Esophagus muscularis mucosa (tissue), 4 donors: Measurements from ENCODE around the gene ACE. TPM values are rescaled to one million over a fixed set of nuclear protein-coding genes. Genes with fewer than 3 reads are reported as not detected.
"Not testable (repeated sequence)": the region's sequence is repeated elsewhere in the genome, so short reads cannot be mapped to it uniquely, and the experiment has no call there.

Experiments
- DNase-seq: peaks from one replicate; pipeline ENCODE4 v3.0.0-alpha.2; 2017; ENCODE audit errors: extremely low spot score
- H3K27ac ChIP-seq, 4 donors: fragments of 200-600 bp; sonication (generic); replicated peaks in 1 of 4; 1 replicate in 3 of 4; 2 replicates in 1 of 4; pipeline ENCODE4 v1.5.1; 2016 to 2019; ENCODE audit warnings: mild to moderate bottlenecking in 1 of 4
- H3K27me3 ChIP-seq, 4 donors: fragments of 200-600 bp; sonication (generic); one replicate each; pipeline versions ENCODE4 v1.5.1 to v1.6.0; 2016 to 2019
- H3K36me3 ChIP-seq, 4 donors: fragments of 200-600 bp; sonication (generic); one replicate each; pipeline ENCODE4 v1.5.1; 2016 to 2019
- H3K4me1 ChIP-seq, 4 donors: fragments of 200-600 bp; sonication (generic); one replicate each; pipeline ENCODE4 v1.5.1; 2016 to 2019
- H3K4me3 ChIP-seq, 4 donors: fragments of 200-600 bp; sonication (generic); 1 replicate in 2 of 4; 2 replicates in 2 of 4; pipeline ENCODE4 v1.5.1; 2016 to 2019; ENCODE audit warnings: mild to moderate bottlenecking in 4 of 4, moderate library complexity in 1 of 4
- H3K9me3 ChIP-seq, 4 donors: fragments of 200-600 bp; sonication (generic); 1 replicate in 3 of 4; 2 replicates in 1 of 4; pipeline ENCODE4 v1.5.1; 2016 to 2019
- EP300 ChIP-seq: sonication (generic); formaldehyde crosslinking; IDR thresholded peaks from one replicate; pipeline ENCODE4 v1.6.1; 2017; ENCODE audit warnings: antibody characterized with exemption
- POLR2A ChIP-seq: fragments of 450-650 bp; IDR thresholded peaks from one replicate; pipeline ENCODE4 v1.6.1; 2017; ENCODE audit warnings: antibody characterized with exemption, moderate library complexity, mild to moderate bottlenecking, low read depth
- POLR2AphosphoS5 ChIP-seq, 2 donors: sonication (generic); formaldehyde crosslinking; IDR thresholded peaks; one replicate each; pipeline ENCODE4 v1.6.1; 2017; ENCODE audit warnings: antibody characterized with exemption in 2 of 2
- WGBS: methylation state at CpG from one replicate; pipeline ENCODE4 v1.1.5; 2018; 5-methylcytosine and 5-hydroxymethylcytosine counted together
- intact Hi-C: fragments of 100-400 bp; cut with DNase I; formaldehyde crosslinking; loops from one replicate; pipeline ENCODE4 v1.15.1; 2023
- total RNA-seq, 4 donors: library from RNA; depleted of rRNA; stranded (reverse); fragments of >200 nt; gene quantifications; one replicate each; pipeline versions ENCODE4 v1.1.0 to v1.2.1, GENCODE V29; 2016
- TF ChIP-seq, protein P1 (sequence below), 3 experiments: fragments of 200-600 bp in 2 of 3; fragments of 450-650 bp in 1 of 3; sonication (generic) in 2 of 3; IDR thresholded peaks; one replicate each; pipeline ENCODE4 v1.5.1; 2017 to 2019; ENCODE audit warnings: antibody characterized with exemption in 3 of 3, mild to moderate bottlenecking in 2 of 3, moderate library complexity in 1 of 3

Gene ACE
- total RNA-seq, 4 donors from 2014 or later: 2.5 to 9.6 (median 4.9) TPM

DNA sequence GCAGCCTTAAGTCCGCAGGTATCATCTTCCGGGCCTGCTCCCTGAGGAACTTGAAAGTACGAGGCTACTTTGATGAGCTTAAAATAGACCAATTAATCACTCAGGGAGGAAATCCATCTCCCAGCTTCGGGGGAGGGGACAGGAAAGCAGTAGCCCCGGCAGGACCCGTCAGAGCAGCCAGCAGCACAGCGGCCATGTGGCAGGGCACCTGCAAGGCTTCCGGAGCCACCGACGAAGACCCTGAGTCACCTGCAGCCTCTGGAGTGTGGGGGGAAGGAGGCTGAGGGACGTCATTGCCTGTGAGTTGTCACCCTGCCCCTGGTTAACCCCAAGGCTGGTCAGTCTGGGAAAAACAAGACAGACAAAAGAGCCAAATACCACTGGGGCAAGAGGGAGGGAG is 26.3 kb upstream of the ACE start:
- intact Hi-C loops: no loop called here
- Histone ChIP-seq H3K27me3 (peaks cover 0 to 11% (median 0%) of the 10 kb centered on the region in 4 donors), H3K9me3 (no peaks in the 10 kb centered on the region), H3K4me3 (no peak overlapping the region), H3K27ac (no peak overlapping the region), H3K36me3 (no peaks in the 10 kb centered on the region), H3K4me1 (peaks cover 25 to 36% (median 29%) of the 10 kb centered on the region in 4 donors)
- 26% methylated on average over 5 of the region's 11 CpGs for WGBS
- TF ChIP-seq EP300 (no peak), POLR2A (no peak), POLR2AphosphoS5 (IDR thresholded peaks at IDR 0.05) (peak; percentile 16 to 42)
- TF ChIP-seq, protein P1, sequence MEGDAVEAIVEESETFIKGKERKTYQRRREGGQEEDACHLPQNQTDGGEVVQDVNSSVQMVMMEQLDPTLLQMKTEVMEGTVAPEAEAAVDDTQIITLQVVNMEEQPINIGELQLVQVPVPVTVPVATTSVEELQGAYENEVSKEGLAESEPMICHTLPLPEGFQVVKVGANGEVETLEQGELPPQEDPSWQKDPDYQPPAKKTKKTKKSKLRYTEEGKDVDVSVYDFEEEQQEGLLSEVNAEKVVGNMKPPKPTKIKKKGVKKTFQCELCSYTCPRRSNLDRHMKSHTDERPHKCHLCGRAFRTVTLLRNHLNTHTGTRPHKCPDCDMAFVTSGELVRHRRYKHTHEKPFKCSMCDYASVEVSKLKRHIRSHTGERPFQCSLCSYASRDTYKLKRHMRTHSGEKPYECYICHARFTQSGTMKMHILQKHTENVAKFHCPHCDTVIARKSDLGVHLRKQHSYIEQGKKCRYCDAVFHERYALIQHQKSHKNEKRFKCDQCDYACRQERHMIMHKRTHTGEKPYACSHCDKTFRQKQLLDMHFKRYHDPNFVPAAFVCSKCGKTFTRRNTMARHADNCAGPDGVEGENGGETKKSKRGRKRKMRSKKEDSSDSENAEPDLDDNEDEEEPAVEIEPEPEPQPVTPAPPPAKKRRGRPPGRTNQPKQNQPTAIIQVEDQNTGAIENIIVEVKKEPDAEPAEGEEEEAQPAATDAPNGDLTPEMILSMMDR (IDR thresholded peaks at IDR 0.05): no peak
- no peak for DNase-seq

DNA sequence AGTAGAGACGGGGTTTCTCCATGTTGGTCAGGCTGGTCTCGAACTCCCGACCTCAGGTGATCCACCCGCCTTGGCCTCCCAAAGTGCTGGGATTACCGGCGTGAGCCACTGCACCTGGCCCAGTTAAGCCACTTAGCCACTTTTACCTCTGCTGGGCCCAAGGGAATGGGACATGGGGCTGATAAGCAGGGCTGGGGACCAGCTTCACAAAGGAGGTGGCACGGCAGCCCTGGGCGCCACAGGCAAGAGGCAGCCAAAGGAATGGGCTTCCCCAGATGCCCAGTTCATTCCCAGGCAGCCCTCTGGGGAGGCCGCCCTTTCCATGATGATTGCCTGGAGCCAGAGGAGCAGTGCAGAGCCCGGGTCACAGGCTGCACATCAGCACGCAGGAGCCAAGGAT is 25.7 kb upstream of the ACE start:
- no peak for DNase-seq
- Histone ChIP-seq H3K27ac (no peak overlapping the region), H3K4me3 (no peak overlapping the region), H3K36me3 (no peaks in the 10 kb centered on the region), H3K27me3 (peaks cover 0 to 11% (median 0%) of the 10 kb centered on the region in 4 donors), H3K4me1 (peaks cover 21 to 30% (median 25%) of the 10 kb centered on the region in 4 donors), H3K9me3 (no peaks in the 10 kb centered on the region)
- intact Hi-C loops: no loop called here
- TF ChIP-seq POLR2A (no peak), EP300 (no peak), POLR2AphosphoS5 (IDR thresholded peaks at IDR 0.05) (no peak)
- TF ChIP-seq, protein P1 (IDR thresholded peaks at IDR 0.05): no peak
- 92% methylated on average over 10 of the region's 11 CpGs for WGBS

DNA sequence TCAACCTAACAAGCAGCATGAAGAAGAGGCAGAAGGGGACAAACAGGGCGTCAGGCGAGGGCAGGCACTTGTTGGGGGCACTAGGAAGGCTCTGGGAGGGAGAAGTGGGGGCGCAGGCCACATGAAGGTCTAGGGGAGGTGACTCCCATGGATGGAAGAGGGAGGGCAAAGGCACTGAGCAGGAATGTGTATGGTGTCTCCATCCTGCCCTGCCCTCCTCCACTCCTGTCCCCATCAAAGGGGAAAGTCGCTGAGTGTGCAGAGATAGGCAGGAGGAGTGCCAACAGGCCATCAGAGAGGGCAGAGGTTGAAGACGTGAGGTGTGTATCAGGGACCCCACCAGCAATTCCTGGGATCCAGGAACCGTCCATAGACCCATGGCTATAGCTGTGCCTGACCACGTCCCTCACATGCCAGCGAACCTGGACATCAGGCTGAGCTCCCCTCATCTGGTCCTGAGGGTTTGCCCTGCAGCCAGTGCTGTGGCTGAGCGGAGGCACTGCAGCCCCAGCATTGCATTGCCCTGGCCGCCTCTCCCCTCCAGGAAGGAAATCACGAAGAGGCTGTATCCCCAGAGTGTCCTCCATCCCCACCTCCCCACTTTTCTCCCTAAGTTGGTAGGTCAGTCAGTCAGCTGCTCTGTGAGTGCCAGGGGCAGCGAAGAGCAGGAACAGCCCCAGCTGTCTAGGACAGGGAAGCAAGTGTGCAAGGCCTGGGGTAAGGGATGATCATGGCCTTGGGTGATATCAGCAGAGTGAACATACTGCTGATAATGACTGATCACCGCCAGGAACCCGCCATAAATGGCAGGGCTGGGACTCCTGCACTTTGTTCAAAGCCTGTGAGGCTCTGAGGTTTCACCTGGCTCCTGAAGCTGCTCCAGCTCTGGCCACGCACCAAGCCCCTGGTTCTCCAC is 24.6 kb upstream of the ACE start:
- Histone ChIP-seq H3K9me3 (no peaks in the 10 kb centered on the region), H3K36me3 (no peaks in the 10 kb centered on the region), H3K4me1 (peaks cover 9 to 19% (median 14%) of the 10 kb centered on the region in 4 donors), H3K27ac (no peak overlapping the region), H3K4me3 (no peak overlapping the region), H3K27me3 (peaks cover 0 to 11% (median 0%) of the 10 kb centered on the region in 4 donors)
- intact Hi-C loops: no loop called here
- TF ChIP-seq POLR2AphosphoS5 (IDR thresholded peaks at IDR 0.05): no peak
- no peak for TF ChIP-seq POLR2A
- TF ChIP-seq EP300: no peak
- TF ChIP-seq, protein P1 (IDR thresholded peaks at IDR 0.05): no peak
- WGBS: 91% methylated on average over 14 of the region's 15 CpGs
- no peak for DNase-seq

DNA sequence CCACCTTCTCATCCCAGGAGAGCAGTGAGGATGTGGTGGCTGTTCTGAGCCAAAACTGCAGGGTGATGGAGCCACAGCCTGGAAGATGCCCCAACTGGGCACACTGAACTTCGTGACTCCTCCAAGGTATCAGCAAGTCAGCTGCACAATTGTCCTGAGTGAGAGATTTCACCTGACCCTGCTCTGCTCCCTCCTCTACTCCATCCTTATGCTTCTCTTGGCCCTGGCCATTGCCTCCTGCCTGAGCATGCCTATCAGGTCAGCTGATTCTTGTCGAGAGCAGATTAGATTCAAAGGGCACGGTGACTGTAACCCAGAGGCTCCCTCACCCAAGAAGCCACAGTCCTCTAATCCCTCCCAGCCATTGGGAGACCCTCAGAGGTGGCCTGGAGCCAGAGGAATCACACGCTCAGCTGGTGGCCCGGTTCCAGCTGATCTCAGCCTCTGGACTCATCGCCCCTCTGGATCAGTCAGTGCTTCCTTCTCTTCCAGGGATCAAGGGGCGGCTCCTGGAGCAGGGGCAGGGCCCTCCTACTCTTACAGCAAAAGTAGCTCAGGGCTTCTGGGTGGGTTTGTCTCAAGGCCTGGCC is 23.8 kb upstream of the ACE start:
- Histone ChIP-seq H3K9me3 (no peaks in the 10 kb centered on the region), H3K4me3 (no peak overlapping the region), H3K27ac (no peak overlapping the region), H3K27me3 (peaks cover 0 to 15% (median 0%) of the 10 kb centered on the region in 4 donors), H3K36me3 (no peaks in the 10 kb centered on the region), H3K4me1 (peaks cover 2 to 11% (median 6%) of the 10 kb centered on the region in 4 donors)
- no peak for DNase-seq
- TF ChIP-seq, protein P1 (IDR thresholded peaks at IDR 0.05): no peak
- TF ChIP-seq POLR2AphosphoS5 (IDR thresholded peaks at IDR 0.05) (no peak), POLR2A (no peak), EP300 (no peak)
- intact Hi-C loops: no loop called here
- WGBS: 69% methylated on average over 6 of the region's 7 CpGs

DNA sequence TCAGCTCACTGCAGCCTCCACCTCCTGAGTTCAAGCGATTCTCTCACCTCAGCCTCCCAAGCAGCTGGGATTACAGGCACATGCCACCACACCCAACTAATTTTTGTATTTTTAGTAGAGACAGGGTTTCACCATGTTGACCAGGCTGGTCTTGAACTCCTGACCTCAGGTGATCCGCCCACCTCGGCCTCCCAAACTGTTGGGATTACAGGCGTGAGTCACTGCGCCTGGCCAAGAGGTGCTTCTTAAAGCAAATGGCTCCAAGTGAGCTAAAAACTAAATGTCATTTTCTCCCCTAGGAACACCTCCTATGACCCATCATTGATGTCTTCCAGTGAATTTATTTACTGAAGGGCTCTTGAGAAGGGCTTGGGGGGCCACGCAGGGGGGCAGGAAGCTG is 22.5 kb upstream of the ACE start:
- WGBS: 98% methylated on average over 5 of the region's 6 CpGs
- H3K27ac ChIP-seq, H3K4me1 ChIP-seq, DNase-seq, H3K36me3 ChIP-seq, intact Hi-C loops, H3K4me3 ChIP-seq, H3K9me3 ChIP-seq: not testable (repeated sequence)
- peaks cover 0 to 17% (median 0%) of the 10 kb centered on the region in 4 donors for H3K27me3 ChIP-seq
